GM19099 (cell line): ENCODE data around the gene SLC10A6.

Experiments
- POLR2A ChIP-seq: IDR thresholded peaks from 3 replicates; pipeline ENCODE4 v1.6.1; 2011; ENCODE audit warnings: low read depth; ENCODE audit not compliant: insufficient read length; ENCODE audit errors: extremely low read depth

The SLC10A6 gene

DNA sequence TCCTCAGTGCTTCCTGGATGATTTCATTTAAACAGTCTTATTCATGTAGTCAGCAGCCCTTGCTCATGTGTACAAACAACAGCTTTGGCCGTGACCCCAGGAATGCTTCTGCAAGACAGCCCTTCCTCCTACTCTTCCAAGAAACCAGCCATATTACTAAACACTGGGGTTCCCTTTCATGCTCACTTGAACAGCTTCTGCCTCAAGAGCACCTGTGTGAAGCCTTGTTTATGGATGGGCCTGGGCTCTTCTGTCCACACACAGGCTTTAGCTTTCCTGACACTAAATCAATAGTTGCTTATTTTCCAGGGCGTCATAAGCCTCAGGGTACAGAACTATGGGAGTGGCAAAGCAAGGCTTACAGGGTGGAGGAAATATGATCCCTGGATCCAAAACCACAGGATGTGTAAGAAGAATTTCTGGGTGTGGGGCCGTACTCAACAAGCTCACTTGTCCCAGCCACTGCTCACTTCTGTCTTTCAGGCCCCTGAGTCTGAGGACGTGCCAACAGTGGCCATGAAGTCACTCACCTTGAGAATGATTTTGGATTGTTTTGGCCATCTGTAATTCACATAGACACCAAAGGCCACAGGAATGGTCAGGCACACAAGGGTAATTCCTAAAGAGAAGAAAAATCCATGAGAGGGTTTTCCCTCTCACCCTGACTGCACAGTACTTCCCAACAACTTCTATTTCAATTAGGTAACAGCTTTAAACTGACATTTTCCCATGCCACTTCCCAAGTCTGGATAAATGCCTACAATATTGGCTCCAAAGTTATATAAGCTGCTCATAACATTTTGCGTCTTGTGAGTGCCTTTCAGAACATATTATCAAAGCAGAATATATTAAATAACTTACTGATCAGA, 17.7 kb downstream of the SLC10A6 start:
- no peak for TF ChIP-seq POLR2A

DNA sequence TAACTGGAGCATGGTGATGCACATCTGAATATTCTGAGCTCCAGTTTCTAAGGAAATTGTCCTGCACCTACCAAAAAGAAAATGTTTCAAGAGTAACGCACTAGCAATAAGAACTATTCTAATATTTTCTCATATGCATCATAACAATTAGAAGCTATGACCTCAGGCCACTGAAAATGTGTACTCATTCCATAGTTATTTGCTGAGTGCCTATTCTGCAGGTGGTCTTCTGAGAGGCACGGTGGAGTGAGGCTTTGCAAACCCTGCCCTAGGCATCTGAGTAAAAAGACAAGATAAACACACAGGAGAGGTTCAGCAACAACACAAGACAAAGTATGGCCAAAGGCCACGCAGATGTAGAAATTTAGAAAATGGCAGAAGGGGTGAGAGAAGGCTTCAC, 23.7 kb downstream of the SLC10A6 start:
- TF ChIP-seq POLR2A = no peak

DNA sequence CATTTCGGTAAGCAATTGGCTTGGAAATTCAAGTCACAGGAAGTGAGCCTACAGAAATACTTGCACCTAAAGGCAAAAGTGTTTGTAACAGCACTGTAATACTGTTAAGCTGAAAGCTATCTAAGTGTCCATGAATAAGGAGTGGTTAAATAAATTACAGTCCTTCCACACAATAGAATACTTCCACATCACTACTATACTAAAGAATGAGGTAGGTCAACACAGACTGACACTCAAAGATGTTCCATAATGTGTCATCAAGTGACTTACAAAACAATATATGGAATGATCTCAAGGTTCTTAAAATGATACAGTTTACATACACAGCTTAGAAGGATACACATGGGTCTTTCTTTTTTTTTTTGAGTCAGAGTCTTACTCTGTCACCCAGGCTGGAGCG, 27.0 kb downstream of the SLC10A6 start:
- no peak for TF ChIP-seq POLR2A

DNA sequence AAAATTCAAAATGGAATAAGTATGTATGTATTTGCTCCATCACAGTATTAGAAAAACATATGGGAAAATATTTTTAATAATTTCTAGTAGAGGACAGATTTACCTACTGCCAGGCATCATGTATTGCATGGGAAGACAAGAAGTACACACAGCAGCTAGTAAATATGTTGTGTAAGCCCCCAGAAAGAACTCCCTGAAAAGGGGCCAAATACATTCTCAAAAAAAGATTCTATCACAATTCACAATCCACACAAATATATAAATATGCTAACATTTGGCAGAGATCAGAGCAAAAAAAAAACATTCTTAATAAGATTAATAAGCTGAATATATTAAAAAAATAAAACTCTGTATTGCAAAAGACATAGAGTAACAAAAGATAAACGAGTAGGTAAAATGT, 28.0 kb downstream of the SLC10A6 start:
- no peak for TF ChIP-seq POLR2A

DNA sequence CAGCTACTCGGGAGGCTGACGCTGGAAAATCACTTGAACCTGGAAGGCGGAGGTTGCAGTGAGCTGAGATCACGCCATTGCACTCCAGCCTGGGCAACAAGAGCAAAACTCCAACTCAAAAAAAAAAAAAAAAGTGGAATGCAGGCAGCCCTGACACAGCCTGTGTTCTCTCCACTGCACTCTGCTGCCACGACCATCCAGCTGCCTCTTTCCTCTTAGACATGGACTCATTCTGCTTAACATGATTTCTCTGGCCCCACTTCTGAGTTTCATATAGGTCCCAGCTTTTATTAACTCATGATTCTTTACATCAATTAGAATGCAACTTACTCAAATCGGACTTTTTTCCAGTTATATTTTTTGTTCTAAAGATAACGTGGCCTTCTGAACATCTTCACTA, 29.6 kb downstream of the SLC10A6 start:
- no peak for TF ChIP-seq POLR2A

DNA sequence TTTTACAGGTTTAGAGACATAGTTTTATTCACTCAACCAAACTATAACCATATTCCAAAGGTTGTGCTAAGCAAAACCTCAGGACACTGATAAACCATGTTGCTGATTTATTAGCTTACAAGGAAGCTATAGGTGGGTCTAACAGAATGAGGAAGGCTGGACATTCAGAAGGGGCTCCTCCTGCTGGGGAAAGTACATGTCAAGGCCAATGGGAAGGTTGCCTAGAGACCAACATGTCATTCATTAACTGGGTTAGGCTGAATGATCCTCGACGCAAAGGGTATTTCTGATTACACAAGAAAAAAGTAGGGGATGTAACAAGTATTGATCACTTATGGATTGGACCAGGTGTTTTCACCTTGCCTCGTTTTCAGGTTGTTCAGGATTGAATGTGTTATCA, 30.3 kb downstream of the SLC10A6 start:
- no peak for TF ChIP-seq POLR2A

DNA sequence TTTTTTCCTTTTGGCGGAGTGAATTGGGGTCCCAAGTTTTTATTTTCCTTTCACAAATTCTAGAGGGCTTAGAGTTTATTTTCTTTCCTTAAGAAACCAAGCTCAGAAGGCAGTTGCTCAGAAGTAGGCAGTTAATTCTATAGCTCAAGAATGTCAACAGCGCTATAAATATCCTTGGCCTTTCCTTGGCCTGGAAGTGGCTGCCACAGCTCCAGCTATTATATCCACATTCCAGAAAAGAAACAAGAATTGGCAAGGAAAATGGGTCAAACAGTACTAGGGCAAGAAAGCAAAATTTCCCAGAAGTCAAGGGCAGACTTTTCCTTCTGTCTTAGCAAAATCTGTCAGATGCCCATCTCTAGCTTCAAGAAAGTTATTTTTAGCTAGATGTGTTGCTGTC, 31.0 kb downstream of the SLC10A6 start:
- TF ChIP-seq POLR2A = no peak

DNA sequence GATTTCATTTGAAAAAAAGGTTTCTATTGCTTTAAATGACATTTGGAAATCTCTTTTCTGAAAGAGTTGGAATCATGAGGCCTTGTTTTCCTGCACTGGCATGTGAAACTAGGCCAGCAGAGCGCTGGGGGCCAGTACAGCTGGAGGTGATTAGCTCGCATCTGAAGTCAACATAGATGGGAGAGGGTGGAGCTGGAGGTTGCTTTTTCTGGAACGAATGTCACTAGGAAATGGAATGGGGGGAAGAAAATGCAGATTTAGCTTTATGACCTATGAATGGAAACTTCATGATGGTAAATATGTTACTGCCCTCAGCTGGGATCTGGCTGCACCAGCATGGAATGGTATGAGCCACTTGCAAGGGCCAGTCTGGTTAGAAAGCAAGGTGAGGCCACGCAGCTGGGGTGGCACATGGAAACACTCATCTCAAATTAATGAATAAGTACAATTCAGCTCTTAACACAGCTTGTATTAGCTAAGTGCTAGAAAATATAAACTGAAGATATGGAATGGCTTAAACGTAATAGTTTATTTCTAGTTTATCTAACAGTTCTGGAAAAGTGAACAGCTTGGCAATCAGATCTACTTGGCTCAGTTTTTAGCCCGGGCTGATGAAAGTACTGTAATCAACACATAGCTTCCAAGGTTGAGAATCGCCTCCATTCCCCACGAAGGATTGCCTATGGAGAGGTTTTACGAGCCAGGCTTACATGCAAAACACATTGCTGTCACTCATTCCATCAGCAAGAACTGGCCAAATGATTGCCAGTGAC, 32.5 kb downstream of the SLC10A6 start:
- TF ChIP-seq POLR2A = no peak

DNA sequence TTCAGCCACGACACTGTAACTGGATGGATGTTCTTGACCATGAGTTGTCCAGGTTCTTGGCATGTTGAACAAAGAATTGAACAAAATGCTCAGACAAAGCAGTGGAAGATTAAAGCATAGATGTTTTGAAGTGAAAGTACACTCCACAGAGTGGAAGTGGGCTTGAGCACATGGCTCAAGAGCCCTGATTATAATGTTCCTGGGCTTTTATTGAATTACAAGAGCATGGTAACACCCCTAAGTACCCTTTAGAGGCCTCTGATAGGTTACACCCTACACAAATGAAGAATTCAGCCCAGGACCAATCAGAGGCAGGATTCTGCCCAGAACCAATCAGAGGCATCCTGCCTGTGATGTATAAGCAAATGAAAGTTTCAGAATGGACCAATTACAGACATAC, 33.5 kb downstream of the SLC10A6 start:
- TF ChIP-seq POLR2A = no peak

DNA sequence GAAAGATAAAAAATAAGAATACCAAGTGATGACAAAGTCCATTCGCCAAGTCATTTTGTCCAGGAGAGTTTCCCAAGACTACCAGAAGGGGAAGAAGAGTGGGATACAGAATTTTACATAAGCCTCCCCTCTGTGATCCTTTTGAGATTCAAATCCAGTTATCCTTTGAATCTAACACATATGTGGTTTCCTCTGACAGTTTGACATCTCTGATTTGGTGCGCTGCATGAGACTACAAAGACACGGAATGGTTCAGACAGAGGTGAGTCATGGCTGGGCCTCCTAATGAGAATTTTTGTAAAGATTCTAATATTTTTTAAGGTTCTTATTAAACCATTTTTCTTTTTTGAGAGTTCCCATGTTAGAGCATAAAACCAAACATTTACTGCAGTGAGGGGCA, 38.3 kb downstream of the SLC10A6 start:
- no peak for TF ChIP-seq POLR2A

DNA sequence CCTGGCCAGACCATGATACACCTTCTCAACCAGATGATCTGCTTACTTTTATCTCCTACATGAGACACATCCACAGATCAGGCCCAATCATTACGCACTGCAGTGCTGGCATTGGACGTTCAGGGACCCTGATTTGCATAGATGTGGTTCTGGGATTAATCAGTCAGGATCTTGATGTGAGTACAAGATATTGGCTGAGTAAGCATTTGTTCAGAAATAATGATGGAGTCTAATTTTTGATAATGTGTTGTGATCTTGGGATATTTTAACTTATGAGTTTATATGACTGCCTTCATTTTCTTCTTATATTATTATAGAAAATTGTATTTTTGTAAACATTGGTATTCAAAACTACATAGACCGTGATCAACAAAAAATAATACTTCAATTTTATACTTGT, 39.4 kb downstream of the SLC10A6 start:
- no peak for TF ChIP-seq POLR2A

DNA sequence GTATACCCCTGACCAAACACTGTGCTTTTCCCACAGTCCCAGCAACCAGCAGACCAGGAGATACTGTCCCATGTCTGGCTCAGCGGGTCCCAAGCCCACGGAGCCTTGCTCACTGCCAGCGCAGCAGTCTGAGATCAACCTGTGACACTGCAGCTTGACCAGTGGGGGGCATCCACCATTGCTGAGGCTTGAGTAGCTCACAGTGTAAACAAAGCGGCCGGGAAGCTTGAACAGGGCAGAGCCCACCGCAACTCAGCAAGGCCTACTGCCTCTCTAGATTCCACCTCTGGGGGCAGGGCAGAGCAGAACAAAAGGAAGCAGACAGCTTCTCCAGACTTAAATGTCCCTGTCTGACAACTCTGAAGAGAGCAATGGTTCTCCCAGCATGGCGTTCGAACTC, 58.1 kb downstream of the SLC10A6 start:
- TF ChIP-seq POLR2A = no peak

DNA sequence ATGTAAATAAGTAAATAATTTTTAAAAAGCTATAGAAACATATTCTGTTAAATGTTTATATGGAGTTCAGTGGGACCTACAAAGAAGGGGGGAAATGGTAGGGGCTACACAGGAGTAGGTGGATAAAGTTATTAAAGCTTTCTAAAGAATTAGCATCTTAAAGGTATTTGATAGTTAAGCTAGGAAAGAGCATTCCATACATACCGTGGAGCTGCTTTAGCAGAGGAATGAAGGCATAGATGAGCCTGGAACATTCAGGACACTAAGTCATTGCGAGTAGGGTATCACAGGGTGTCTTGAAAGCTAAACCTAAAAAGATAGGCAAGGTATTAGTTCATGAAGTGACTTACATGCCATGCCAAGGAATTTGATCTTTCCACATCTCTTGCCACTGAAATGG, 60.4 kb downstream of the SLC10A6 start:
- TF ChIP-seq POLR2A = no peak

DNA sequence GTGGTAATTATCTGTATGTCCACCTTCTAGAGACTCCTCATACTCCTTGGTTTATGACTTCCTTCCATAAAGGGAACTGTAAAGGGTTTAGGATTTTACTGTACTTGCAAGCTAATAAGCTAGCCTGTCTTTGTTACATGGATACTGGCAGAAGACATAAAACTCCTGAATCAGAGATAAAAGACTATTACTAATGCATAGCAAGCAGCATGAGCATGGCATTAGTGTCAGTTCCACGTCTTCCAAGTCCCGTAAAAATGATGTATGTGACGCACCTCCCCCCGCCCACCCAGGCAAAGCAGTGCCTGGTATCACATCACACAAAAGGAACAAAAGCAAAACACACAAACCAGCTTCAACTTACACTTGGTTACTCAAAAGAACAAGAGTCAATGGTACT, 71.0 kb downstream of the SLC10A6 start:
- no peak for TF ChIP-seq POLR2A

DNA sequence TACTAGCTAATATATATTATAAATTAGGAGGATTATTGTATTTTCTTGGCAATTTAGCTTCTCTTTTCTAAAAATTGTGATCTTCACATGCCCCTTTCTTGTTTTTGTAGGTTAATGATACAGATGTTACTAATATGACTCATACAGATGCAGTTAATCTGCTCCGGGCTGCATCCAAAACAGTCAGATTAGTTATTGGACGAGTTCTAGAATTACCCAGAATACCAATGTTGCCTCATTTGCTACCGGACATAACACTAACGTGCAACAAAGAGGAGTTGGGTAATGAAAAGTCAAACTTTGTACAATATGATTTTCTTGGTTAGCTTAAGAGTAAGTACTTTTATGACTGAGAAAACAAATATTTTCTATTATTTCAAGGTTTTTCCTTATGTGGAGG, 74.1 kb downstream of the SLC10A6 start:
- no peak for TF ChIP-seq POLR2A
